NCI-H146 (cell line): Measurements from ENCODE around the gene NR3C2.
"Not testable (repeated sequence)": the region's sequence is repeated elsewhere in the genome, so short reads cannot be mapped to it uniquely, and the experiment has no call there.

Source experiments
- DNase-seq: peaks from one replicate; lab custom pipeline; 2025; lab: John Stamatoyannopoulos, UW

The NR3C2 gene

GRCh38 chr4:148108766-148109165 lies 333.4 kb downstream of the NR3C2 start:
- no peak for DNase-seq

- no peak for DNase-seq
Observed at GRCh38 chr4:148103597-148104355, 338.4 kb downstream of the NR3C2 start.

GRCh38 chr4:148101790-148102189 lies 340.4 kb downstream of the NR3C2 start:
- DNase-seq = no peak

DNA sequence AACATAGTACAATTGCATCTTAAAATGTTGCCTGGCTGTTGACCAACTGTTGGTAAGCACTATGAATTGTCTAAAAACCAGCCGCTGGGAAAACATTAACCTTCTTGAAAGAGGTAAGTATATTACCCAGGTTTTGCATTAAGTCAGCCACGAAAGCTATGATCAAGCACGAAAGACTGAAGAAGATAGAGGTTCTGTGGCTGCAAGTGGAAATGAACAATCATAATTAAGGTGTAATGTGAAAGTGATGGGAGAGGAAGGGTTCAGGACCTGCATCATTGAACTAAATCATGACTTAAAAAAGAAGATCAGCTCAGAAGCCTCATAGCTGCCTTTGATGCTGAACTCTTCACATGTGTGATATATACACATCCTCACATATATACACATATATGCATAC lies 341.0 kb downstream of the NR3C2 start:
- no peak for DNase-seq

DNA sequence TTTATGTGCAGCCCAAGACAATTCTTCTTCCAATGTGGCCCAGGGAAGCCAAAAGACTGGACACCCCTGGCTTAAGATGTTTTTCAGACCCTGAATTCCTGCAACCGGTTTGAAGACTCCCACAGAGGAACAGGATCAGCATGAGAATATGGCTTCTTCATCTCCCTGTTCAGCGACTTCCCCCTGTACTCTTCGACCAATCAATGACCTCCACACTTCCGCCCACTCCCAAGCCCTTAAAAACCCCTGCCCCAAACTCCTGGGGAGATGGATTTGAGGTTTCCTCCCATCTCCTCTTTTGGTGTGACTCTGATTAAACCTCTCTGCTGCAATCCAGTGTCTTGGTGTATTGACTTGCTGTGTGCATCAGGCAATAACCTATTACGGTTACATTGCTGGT lies 344.4 kb downstream of the NR3C2 start:
- no peak for DNase-seq

DNA sequence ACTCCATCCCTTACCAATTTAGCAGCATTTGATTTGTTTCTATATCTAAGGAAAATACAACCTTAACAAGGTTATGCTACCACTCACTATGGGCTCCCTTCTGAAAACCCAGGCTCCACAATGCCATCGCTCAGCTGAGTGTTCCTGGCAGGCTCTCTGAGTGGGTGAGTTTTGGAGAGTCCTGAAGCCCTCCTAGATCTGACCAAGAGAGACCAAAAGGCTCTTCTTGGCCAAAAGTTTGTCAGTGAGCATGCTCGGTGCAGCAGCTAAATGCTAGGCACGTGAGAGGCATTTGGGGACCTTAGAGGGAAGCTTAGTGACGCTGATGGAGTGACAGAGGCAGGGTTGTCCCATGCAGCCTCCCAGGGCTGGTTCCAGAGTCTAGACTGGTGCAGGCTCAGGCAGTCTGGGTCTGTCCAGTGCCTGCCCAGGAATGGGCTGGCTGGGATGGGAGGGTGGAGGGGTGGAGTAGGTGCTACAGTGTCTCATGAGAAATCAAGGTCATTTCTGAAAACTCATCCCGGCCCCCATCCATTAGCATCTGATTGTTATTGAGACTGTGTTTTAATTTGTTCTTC lies 346.8 kb downstream of the NR3C2 start:
- DNase-seq = no peak

- DNase-seq = no peak
Observed at GRCh38 chr4:148094149-148094548, 348.1 kb downstream of the NR3C2 start.

DNA sequence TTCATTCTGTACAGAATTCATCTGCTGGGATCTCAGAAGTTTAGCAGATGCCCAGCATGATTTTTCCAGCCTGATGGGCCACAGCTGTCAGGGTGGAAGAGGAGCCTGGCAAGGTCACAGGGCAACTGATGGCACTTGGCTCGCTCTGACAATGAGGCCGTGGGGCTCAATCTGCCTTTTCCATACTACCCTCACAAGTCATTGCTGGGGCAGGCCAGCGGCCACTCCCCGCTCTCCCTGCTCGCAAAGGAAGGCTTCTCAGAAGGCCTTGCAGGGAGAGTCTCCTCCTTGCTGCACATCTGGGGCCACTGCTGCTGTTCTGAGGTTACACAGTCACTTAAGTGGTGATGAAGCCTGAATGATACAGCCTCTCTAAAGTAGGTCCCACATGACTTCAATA lies 349.1 kb downstream of the NR3C2 start:
- no peak for DNase-seq

- DNase-seq = no peak
Observed at GRCh38 chr4:148092316-148093014, 349.7 kb downstream of the NR3C2 start.

DNA sequence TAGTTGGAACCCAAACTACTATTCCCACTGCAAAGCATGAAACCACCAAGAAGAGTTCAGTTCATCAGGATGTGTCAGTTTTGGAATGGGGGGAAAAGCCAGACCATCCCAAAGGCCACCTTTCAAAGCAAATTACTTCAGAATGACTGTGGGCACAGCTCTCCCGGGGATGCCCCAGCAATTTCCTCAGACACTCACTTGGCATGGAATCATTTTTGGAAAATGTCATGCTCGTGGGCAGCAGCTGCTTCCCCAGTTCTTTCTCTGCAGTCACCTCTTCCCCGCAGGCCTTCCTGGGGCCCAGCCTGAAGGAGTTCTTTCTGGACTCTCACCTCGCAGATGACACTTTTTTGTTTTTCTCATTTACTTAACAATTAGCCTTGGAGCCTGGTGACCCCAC lies 350.3 kb downstream of the NR3C2 start:
- DNase-seq = no peak

DNA sequence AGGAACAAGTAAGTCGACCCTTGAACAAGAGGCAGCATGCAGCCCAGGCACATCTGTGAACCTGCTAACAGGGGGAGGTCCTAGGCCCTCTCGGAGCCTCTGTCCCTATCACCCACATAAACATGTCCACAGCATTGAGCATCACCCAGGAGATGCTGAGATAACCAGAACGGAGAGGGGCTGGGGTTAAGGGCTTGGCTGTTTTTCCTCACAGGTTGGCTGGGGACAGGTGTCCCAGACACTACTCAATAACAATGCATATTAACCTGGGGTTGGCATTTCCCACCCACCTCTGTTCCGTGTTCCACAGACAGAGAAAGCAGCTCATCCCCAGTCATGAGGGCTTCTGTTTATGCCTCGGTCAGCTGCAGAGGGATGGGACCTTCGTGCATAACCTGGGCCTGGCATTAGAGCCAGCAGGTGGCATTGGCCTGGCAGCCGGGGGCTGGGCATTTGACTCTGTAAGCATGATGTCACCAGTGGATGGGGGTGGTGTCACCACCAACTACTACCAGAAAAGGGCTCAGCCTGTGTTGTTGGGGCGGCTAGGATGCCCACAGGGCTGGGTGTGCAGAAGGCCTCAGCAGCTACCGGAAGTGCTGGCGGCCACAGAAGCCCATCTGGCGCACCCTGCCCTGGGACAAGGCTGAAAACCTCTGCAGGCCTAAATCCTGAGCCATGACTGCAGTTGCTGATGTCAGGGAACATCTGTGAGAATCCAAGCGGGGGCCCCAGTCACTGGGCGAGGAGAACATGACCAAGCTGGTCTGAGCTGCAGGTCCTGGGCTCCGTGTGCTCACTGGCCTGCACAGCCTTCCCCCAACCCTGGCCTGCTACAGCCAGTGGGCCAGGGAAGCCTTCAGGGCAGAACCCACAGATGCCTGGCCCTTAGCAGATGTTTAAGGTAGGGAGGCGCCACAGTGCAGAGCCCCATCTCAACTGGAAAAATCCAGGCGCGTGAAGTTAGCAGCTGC lies 351.4 kb downstream of the NR3C2 start:
- DNase-seq = no peak

DNA sequence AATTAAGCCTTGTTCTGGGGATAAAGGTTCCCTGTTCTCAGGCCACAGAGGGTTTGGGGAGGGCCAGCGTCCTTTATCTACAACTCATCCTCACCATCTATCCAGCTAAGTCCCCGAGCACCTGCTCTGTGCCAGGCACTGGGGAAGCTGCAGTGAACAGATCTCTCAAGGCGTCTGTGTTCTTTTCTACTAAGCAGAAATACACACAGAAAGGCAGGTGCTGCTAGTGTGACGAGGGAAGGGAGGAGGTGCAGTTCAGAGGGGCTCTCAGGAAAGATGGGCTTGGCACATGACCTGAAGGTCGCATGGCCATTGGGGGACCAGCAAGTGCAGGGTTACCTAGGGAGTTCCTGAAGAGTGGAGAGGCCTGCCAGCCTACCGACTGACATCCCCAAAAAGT lies 352.2 kb downstream of the NR3C2 start:
- no peak for DNase-seq

DNA sequence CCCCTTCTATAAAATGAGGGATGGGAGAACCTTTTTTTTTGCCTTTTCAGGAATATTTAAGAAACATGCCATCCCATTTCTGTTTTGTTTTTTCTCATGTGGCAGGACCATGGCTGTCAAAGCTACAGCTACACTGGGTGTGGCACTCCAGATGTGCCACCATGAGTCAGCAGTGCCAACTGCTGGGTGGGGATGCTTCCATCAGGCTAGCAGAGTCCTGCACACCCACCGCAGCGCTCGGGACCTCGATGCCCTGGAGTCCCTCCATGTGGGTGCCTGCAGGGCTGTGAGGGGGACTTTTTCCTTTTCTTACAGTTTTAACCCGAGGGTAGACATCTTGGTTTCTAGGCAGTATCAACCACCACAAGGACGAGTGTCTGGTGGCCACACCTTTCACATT lies 352.6 kb downstream of the NR3C2 start:
- no peak for DNase-seq

DNA sequence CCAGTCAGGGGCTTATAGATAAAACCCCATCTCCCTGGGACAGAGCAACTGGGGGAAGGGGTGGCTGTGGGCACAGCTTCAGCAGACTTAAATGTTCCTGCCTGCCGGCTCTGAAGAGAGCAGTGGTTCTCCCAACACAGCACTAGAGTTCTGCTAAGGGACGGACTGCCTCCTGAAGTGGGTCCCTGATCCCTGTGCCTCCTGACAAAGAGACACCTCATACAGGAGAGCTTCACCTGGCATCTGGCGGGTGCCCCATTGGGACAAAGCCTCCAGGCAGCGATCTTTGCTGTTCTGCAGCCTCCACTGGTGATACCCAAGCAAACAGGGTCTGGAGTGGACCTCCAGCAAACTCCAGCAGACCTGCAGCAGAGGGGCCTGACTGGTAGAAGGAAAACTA lies 359.1 kb downstream of the NR3C2 start:
- not testable (repeated sequence) for DNase-seq

DNA sequence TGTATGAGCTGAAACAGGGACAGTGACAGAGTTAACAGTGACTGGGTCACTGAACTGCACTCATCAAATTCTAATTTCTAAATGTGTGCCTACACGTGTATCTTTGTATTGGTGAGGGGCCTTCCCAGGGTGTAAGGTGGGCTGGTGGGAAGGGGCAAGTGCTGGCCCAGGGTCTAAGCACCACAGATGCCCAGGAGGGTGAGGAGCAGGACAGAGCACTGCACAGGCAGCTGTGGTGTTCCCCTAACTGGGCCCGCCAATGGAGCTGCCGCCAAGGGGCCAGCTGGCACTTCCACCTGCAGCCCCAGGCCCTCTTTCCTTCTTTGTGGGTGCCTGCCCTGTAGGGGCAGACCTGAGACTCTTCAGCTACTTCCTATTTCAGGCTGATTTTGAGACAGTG lies 360.5 kb downstream of the NR3C2 start:
- DNase-seq = no peak

- DNase-seq = no peak
Observed at GRCh38 chr4:148081267-148081666, 360.9 kb downstream of the NR3C2 start.

GRCh38 chr4:148079961-148080360 lies 362.3 kb downstream of the NR3C2 start:
- DNase-seq = no peak

DNA sequence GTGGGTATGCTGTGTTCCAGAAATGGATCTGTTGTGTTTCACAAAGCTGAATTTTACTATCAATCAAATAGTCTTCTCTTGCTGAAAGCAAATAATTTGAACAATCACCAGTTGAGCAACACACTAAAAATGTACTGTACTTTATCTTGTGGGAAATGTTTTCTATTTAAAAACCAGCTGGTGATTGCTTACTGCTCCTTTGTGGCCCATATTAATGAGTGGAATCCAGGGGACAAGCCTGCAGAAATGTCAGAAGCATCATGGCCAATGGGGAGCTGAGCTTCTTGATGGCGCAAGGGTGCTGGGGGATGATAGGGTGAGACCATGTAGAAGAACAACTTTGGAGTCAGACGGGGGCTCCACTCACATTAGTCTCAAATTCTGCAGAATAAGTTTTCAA lies 364.2 kb downstream of the NR3C2 start:
- no peak for DNase-seq

GRCh38 chr4:148077581-148077980 lies 364.6 kb downstream of the NR3C2 start:
- DNase-seq = no peak

DNA sequence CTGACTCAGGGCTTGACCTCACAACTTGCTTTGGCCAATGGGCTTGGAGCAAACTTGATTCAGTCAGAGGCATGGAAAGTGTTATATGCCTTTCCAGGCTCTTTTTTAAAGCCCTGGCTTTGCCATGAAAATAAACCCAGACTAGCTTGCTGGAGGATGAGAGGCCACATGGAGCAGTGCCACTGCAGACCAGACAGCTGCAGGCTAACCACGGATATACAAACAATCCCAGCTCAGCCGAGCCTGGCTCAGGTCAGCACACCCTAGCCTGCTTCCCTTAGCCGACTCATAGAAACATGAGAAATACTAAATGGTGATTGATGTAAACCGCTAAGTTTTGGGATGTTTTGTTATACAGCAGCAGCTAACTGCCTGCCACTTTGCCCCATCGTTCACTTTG lies 365.2 kb downstream of the NR3C2 start:
- no peak for DNase-seq

- DNase-seq = no peak
Observed at GRCh38 chr4:148075438-148075837, 366.8 kb downstream of the NR3C2 start.

DNA sequence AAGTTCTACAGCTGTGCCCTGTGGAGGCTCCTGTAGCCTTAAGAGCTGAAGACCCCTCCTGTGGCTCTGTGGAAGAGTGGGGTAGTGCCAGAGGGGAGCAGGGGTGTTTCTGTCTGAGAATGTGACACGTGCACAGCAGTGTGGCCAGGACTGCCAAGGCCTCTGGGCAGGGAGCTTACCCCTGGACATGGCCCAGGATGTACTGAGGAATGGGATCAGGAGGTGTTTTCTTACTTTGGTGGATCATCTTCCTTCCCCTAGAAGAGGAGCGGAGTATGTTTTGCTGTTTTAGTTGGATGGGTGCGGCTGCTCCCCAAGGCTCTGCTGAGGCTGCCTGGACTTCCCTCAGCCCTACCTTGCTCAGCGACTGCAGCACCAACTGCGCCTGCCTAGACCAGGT lies 367.8 kb downstream of the NR3C2 start:
- no peak for DNase-seq
